GM11168 (cell line): Measurements from ENCODE around the gene MRPL33.

Experiments
- in situ Hi-C: fragments of 300-500 bp; cut with MboI; formaldehyde crosslinking; loops from one replicate; pipeline ENCODE4 v1.12.0; 2022; ENCODE audit warnings: low sequenced_read_pairs; ENCODE audit not compliant: unreplicated experiment

The MRPL33 gene

GRCh38 chr2:27800856-27801255, 29.3 kb downstream of the MRPL33 start:
- in situ Hi-C loops, result no loop called here

- in situ Hi-C loops, result no loop called here
These were observed 31.0 kb downstream of the MRPL33 start for GRCh38 chr2:27802547-27802946.

GRCh38 chr2:27803046-27803445, 31.5 kb downstream of the MRPL33 start:
- in situ Hi-C loops, result no loop called here

GRCh38 chr2:27804146-27804545, 32.6 kb downstream of the MRPL33 start:
- in situ Hi-C loops, result no loop called here

- in situ Hi-C loops, result no loop called here
These were observed 33.7 kb downstream of the MRPL33 start for GRCh38 chr2:27805180-27805579.

- in situ Hi-C loops, result no loop called here
These were observed 35.0 kb downstream of the MRPL33 start for GRCh38 chr2:27806311-27807059.

GRCh38 chr2:27807476-27807875, 36.0 kb downstream of the MRPL33 start:
- in situ Hi-C loops, result no loop called here

- in situ Hi-C loops, result no loop called here
These were observed 36.9 kb downstream of the MRPL33 start for GRCh38 chr2:27808418-27808817.

GRCh38 chr2:27808984-27809383, 37.5 kb downstream of the MRPL33 start:
- in situ Hi-C loops, result no loop called here

GRCh38 chr2:27809761-27810241, 38.3 kb downstream of the MRPL33 start:
- in situ Hi-C loops, result no loop called here

GRCh38 chr2:27810455-27810854, 38.9 kb downstream of the MRPL33 start:
- in situ Hi-C loops, result no loop called here

- in situ Hi-C loops, result no loop called here
These were observed 40.2 kb downstream of the MRPL33 start for GRCh38 chr2:27811768-27812167.

GRCh38 chr2:27814758-27815157, 43.2 kb downstream of the MRPL33 start:
- in situ Hi-C loops, result no loop called here

- in situ Hi-C loops, result no loop called here
These were observed 44.4 kb downstream of the MRPL33 start for GRCh38 chr2:27815860-27816438.

- in situ Hi-C loops, result no loop called here
These were observed 50.5 kb downstream of the MRPL33 start for GRCh38 chr2:27822049-27822448.

GRCh38 chr2:27823135-27823534, 51.6 kb downstream of the MRPL33 start:
- in situ Hi-C loops, result no loop called here

GRCh38 chr2:27823569-27823968, 52.0 kb downstream of the MRPL33 start:
- in situ Hi-C loops, result no loop called here

- in situ Hi-C loops, result no loop called here
These were observed 52.9 kb downstream of the MRPL33 start for GRCh38 chr2:27824401-27824800.

GRCh38 chr2:27828305-27828704, 56.8 kb downstream of the MRPL33 start:
- in situ Hi-C loops, result no loop called here
